CD4-positive, alpha-beta T cell treated with Interleukin-12 subunit alpha and Interleukin-12 subunit beta, for 1 hour (primary cell): ENCODE results near the gene ZNF609.

Experiments used
- DNase-seq: peaks from one replicate; pipeline ENCODE4 v3.0.0-alpha.2; 2020

Gene ZNF609, protein sequence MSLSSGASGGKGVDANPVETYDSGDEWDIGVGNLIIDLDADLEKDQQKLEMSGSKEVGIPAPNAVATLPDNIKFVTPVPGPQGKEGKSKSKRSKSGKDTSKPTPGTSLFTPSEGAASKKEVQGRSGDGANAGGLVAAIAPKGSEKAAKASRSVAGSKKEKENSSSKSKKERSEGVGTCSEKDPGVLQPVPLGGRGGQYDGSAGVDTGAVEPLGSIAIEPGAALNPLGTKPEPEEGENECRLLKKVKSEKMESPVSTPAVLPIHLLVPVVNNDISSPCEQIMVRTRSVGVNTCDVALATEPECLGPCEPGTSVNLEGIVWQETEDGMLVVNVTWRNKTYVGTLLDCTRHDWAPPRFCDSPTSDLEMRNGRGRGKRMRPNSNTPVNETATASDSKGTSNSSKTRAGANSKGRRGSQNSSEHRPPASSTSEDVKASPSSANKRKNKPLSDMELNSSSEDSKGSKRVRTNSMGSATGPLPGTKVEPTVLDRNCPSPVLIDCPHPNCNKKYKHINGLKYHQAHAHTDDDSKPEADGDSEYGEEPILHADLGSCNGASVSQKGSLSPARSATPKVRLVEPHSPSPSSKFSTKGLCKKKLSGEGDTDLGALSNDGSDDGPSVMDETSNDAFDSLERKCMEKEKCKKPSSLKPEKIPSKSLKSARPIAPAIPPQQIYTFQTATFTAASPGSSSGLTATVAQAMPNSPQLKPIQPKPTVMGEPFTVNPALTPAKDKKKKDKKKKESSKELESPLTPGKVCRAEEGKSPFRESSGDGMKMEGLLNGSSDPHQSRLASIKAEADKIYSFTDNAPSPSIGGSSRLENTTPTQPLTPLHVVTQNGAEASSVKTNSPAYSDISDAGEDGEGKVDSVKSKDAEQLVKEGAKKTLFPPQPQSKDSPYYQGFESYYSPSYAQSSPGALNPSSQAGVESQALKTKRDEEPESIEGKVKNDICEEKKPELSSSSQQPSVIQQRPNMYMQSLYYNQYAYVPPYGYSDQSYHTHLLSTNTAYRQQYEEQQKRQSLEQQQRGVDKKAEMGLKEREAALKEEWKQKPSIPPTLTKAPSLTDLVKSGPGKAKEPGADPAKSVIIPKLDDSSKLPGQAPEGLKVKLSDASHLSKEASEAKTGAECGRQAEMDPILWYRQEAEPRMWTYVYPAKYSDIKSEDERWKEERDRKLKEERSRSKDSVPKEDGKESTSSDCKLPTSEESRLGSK (N-terminal part only)

DNA sequence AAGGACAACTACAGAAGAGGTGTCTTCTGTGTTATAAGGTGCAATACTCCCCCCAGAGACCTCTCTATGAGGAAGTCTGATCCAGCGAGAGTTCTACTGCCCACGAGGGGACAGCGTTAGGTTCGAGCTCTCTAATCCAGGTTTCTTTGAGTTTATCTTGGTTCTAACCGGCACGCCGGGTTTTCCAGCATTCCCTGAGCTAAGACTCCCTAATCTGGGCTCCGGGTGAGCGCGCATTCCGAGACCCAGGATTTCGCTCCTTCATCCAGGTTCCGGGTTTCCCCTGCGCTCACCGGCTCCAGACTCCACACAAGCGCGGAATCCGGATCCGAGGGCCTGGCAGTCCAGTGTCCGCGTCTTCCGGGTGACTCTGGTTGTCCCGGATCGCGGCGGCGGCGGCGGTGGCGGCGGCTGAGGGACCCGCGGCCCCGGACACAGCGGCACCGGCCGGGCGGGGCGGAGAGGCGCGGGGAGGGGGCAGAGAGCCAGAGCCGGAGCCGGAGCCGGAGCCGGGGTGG is at the start of gene ZNF609:
ZNF609 (plus strand) TSS at position 373 of the 518 bp plus-strand sequence. CDS start 38,842 bp downstream, outside the sequence.
- DNase-seq = peak; percentile 92

DNA sequence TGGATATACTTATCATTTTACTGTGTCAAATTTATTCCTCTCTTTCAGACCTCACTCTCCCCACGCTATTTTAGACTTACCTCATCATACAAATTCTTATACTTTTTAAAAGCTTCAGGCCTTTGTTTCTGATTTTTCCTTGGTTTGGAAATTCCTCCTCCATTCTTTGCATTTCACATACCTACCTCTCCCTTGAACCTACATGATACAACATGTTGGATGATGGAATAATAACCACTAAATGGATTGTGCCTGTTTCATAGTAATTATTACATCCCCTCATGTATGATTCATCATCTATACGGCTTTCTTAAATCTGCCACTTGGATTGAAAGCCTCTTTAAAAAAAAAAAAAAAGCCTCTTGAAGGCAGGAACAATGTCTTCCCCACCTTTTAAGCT is 48.2 kb upstream of the ZNF609 start:
- no peak for DNase-seq

DNA sequence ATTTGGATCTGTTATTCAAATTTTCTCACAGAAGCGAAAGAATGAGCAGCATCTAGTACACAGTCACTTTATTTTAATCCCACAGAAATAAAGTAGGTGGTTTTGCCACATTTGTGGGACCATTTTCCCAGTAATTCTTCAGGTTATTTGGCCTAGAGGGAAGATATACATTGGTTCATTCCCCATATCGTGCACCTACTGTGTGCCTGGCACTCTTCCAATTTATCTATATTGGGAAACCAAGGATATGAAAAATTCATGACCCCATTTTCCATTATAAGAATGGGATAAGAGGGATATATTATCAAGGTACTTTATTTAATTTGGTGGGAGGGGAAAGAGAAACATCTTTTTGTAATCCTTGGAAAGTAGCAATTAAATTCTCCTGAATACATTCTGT is 37.7 kb upstream of the ZNF609 start:
- no peak for DNase-seq

DNA sequence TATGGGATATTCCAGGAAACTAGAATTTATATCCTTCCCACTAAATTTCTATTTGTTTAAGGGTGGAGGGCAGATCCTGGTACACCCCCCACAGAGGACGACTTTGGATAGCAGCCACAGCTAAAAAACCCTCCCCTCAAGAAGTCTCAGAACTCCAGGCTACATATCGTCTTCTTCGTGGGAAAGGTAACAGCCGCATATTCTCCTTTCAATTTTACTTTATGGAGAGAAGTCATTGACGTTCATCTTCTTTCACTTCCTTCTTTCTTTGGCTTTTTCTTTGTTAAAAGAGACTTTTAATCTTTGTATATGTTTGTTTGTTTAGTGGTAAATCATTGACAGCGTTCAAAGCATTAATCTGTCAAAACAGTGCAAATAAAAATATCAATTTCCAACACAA is 36.4 kb upstream of the ZNF609 start:
- DNase-seq = no peak

DNA sequence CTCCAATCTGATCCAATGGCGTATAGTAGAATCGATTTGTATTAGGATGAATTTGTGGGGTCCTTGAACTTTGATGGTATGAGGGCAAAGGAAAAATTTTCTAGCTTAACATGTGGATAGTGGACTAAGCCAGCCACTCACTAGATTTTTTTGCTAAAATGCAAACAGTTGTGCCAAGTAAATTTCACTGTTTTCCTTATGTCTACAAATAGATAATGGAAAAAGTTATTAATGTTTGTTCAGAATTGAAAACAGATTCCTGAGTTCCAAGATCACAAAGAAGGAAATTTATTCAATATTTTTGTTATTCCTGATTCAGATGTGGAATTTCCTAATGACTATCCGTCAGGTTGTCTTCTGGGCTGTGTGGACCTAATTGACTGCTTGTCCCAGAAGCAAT is 35.2 kb upstream of the ZNF609 start:
- no peak for DNase-seq

DNA sequence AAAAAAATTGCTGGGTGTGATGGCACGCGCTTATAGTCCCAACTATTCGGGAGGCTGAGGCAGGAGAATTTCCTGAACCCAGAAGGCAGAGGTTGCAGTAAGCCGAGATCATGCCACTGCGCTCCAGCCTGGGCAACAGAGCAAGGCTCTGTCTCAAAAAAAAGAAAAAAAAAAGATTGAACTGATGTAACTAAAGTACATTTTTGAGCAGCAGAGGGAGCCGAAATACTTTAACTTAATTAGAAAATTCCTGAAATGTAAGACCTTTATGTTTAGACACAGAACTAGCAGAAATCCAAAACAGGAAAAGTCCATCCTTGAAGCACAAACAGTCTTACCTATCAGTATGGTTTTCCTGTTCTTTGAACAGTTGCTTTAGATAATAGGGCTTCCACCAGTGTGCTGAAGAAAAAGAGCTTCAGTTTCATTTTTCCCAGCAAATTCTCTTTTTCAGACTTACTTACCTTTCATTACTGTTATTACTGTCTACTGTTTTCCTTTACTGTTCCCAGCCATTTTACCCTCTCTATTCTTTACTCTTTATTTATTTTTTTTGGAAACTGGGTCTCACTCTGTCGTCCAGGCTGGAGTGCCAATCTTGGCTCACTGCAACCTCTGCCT is 33.4 kb upstream of the ZNF609 start:
- DNase-seq = peak; percentile 22

DNA sequence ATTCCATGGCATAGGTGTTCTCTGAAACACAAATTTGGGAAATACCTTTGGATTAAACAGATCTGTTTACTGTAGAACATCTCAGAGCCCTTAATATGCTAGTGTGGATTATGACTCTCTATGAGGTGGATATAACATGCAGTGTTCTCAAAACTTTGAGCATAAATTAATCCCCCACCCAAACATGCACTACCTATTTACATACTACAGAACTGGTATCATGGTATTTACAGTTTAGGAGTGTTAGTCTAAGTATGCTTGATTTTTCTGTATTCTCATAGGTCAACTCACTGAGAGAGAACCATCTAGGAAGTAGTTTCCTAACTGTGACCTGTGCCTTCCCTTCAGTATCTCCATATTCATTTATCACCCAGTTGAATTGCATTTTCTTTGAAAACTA is 30.9 kb upstream of the ZNF609 start:
- no peak for DNase-seq

DNA sequence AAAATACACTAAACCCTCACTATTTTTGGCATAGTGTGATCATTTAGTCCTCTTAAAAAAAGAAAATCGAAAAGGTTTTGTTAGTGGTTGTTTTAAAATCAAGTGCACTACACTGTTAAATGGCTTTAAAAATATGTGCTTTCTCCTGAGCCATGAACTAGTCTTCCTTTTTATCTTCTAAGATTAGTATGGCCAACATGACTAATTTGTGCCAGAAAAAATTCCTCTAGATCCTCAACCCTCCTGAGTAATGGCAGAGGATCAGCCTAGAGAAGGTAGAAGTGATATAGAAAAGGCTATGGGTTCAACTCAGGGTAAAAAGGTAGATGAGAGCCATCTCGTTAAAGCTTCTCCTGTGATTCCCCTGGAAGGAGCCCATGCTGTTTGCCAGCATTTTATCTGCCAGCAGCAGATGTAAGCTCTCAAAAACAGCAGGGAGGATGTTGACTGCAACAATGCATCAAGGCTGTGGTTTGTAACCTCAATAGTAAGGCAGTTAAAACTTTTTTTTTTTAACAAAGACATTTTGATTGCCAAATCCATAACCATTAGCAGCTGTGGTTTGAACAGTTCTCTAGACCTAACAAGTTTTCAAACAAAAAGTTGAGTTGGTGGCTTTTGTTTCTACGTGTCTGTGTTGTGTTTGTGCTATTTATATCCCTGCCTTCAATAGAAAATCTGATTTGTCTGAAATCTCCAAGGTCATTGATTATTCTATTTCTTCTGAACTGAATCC is 30.2 kb upstream of the ZNF609 start:
- DNase-seq = peak; percentile 68

DNA sequence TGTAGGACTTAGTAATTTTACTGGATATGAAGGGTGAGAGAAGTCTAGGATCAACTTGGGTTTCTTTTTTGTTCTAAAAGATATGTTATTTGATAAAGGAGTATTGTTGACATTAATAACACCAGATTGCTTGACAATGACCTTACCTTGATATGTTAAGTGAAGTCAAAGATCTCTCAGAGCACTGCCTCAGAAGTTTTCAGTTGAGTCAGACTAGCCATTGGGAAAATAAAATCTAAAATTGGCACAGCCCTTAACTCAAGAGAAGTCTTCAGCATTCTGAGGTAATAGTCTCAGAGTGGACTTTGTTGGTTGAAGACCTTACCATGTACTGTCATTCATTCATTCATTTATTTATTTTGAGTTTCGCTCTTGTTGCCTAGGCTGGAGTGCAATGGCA is 22.4 kb upstream of the ZNF609 start:
- DNase-seq = no peak

DNA sequence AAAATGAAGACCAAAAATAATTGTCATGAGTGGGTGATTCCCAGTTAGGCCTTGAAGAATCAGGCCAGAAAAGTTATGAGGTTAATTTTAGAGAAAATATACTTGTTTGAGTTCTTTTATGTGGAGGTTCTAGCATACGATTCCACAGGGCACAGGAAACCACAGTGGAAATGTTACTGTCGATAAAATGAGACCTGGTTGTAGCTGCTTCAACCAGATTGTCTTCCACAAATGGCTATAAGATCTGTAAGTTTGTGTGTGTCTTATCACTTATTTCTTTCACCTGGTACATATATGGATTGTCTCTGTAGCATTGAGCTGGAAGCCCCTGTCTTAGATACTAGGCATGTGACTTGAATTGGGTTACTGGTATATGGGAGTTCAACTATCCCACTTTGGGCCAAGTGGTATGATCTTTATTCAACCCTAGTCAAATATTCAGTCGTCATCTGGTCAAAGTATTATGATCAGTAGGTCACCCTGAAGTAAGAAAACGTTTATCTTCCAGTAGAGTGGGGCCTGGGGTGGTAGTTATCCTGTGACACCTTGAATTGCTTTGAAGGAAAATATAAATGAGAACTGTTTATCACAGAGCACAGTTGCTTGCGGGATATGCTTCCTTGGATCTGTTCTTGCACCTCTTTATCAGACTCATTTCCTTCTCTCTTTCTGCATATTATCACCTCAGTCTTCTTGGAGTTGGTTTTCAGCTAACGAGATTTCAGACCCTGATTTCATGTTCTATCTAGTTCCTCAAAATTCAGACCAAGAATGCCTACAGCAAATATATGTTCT is 21.5 kb upstream of the ZNF609 start:
- no peak for DNase-seq

DNA sequence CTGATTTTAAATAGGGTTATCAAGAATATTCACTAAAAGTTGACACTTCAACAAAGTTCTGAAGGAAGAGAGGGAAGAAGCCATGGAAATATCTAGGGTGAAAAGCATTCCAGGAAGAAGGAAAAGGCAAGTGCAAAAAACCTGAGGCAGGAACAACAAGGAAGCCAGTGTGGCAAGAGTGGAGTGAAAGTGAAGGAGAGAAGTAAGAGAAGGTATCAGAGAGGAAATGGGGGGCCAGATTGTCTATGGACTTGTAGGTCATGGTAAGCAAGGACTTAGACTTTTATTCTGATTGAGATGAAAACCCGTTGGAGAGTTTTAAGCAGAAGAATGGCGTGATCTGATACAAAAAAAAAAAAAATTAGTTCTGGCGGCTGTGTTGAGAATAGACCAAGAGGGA is 18.5 kb upstream of the ZNF609 start:
- no peak for DNase-seq

DNA sequence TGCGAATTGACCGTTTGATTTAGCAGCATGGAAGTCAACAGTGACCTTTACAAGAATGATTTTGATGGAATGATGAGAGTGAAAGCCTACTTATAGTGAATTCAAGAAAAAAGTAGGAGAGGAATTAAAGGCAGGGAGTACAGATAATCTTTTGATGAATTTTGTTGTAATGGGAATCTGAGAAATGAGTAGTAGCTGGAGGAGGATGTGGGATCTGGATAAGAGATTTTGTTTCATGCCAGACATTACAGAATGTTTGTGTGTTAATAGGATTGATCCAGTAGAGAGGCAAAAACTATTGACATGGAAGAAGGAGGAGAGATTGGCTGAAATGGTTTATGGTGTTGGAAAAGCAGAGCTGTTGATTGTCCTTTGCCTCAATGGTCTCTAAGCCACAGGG is 17.4 kb upstream of the ZNF609 start:
- DNase-seq = no peak

DNA sequence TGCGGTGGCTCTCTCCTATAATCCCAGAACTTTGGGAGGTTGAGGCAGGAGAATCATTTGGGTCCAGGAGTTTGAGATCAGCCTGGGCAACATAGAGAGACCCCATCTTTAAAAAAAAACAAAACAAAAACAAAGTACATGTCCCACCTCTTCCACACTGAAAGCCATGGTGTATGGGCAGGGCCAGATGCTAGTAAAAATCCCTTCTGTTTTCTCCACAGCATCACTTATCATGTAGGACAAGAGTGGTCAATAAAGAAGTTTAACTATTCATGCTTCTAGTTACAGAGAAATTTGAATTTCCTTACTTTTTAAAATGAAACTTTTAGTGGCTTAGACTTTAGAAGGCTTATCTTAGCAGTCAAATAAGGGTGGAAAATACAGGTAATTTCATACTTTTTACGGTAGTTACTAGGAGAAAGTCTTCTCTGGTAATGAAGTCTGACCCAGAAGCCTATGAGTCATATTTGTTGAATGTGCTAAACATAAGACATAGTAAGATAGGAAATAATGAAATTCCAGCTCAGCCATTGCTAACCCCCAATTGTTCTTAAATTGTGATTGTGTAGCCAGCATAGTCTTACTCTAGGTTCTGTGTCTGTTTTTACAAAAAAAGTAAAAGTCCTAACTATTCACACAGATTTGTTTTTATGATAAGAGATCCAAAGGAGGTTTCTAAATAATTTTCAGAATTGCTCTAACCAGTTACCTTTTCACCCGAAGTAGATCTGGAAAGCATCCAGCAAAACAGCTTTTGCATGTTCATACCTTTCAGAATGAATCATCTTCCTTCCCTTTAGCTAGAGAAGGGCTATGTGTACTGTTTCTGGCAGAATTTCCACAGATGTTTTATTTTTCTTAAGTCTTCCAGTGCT is 16.4 kb upstream of the ZNF609 start:
- no peak for DNase-seq

DNA sequence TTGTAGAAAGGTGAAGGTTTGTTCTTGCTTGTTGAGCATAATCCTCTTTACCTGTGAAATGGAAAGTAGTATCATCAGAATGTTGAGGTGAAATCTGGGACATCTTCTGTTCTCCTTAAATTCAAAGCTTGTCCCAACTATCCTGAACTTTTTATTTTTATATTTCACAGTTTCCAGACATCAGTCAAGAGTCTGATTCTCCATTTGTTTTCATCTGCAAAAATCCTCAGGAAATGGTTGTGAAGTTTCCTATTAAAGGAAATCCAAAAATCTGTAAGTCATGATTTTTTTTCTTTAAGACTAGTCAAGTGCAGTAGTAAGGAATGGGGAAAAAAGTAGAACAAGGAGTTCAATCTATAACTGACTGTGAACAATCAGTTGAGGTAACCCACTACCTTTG is 15.5 kb upstream of the ZNF609 start:
- no peak for DNase-seq

DNA sequence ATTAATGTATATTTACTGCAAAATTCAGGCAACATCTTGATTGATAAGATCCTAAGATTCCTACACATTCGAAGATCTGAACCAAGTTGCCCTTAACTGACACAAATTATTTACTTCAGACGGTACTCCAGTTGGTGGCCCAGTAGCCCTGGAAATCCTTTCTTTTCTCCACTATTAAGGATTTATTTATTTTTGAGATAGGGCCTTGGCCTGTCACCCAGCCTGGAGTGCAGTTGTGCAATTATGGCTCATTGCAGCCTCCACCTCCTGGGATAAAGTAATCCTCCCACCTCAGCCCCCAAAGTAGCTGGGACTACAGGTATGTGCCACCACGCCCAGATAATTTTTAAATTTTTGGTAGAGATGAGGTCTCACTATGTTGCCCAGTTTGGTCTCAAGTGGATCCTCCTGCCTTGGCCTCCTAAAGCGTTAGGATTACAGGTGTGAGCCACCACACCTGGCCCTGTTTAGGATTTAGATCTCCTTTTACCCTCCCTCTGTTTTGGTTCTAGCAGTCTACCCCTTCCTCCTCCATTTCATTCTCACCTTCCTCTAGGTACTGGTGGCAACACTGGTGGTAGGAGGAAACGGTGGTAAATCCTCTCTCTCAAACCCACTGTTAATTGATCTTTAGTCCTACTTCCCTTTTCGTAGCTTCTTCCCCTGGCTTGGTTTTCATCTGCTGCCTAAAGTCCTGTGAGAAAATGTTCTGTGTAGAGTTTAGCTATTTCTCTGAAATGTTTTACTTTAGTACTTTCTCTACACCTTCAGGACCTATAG is 12.7 kb upstream of the ZNF609 start:
- DNase-seq = no peak

DNA sequence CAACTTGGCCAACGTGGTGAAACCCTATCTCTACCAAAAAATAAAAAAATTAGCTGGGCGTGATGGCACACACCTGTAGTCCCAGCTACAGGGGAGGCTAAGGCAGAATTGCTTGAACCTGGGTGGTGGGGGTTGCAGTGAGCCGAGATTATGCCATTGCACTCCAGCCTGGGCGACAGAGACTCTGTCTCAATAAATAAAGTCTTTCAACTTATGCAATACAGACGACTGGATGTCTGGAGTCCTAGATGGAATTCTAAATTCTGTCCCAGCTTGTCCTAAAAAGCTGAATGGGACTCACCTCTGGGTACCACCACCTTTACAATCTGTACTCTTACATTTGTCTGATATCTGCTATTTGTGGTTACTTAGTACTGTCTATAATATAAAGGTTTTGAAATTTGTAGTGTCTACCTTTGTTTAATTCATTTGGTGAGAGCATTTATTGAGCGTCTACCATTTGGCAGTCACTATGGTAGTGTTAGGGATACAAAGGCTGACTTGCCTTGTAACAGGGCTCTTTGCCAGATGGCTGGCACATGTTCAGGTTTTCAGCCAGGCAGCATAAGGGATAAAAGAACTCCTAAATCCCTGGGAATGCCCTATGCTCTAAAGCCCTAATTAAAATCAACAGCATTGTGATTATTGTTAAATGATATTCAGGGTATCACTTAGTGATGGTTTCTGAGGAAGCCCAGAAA is 7.2 kb upstream of the ZNF609 start:
- DNase-seq = no peak

DNA sequence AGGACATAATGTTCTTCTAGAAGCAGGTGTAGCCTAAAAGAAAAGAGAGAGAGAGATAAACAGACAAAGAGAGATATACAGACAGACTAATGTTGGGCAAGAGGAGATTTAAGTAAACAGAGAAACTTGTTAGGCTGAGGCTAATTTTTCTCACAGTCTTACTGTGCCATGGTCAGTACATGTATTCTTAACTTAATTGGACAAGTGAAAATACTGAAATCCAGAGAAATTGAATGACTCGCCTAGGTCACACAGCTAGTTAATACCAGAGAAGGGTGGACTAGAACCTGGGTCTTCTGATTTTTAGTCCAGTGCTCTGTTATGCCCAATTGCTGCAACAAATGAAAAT is 6.7 kb upstream of the ZNF609 start:
- no peak for DNase-seq

DNA sequence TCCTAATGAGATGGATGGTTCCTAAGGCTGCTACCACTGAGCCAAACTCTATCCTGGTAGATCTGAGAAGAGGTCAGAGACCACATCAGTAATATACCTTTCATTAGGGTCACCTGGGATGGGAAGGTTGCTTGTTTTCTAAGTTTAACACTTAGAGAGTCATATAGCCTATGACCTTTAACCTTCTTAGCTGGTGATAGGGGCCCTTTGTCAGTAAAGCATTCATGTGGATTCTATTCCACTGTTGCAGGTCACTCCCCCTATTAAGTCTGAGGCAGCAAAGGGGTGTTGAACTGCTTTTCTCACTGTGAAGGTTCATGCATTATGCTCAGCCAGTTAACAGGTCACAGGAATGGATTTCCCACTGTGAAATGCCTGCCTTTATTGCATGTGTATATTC is 6.1 kb upstream of the ZNF609 start:
- no peak for DNase-seq

DNA sequence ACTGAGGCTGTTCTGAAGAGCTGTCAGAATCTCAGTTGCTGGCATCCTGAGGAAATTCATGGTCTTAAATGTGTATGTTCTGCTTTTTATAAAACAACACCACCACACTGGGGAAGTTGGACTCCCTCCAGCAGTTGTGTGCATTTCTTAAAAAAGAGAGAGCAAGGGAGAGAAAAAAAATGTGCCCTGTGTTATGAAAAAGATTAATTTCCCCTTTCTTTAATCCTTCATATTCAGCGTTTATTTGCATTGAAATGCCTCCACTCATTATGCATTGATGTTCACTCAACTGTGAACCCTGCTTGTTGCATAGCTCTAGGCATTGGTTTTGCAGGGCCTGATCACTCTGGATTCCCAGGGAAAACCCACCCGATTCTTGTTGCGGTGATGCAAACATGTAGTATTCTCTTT is 4.4 kb upstream of the ZNF609 start:
- no peak for DNase-seq
